Small intestine (tissue), 7 donors: ENCODE results near the gene AOPEP. TPM values are rescaled to one million over a fixed set of nuclear protein-coding genes. Genes with fewer than 3 reads are reported as not detected.

Source experiments
- DNase-seq, 2 donors: peaks; one replicate each; pipeline versions ENCODE4 v3.0.0 to v3.0.0-alpha.2; 2013
- FAIRE-seq: peaks from 2 replicates; lab custom pipeline; 2012; peaks lifted over from hg19 to GRCh38; lab: Jason Lieb, UNC
- H3K27ac ChIP-seq, 3 donors: one replicate each; pipeline ENCODE4 v1.5.1; 2013; ENCODE audit warnings: low read length in 2 of 3, mild to moderate bottlenecking in 2 of 3, control low read depth in 1 of 3, inconsistent platforms in 1 of 3, low read depth in 1 of 3, moderate library complexity in 1 of 3
- H3K27me3 ChIP-seq, 3 donors: one replicate each; pipeline ENCODE4 v1.6.1; 2013; ENCODE audit warnings: low read length in 3 of 3, inconsistent platforms in 1 of 3; ENCODE audit not compliant: control insufficient read depth in 3 of 3, insufficient read depth in 3 of 3
- H3K36me3 ChIP-seq, 3 donors: one replicate each; pipeline ENCODE4 v1.6.1; 2013; ENCODE audit warnings: low read length in 3 of 3, inconsistent platforms in 1 of 3, low read depth in 1 of 3, mild to moderate bottlenecking in 1 of 3, moderate library complexity in 1 of 3; ENCODE audit not compliant: control insufficient read depth in 3 of 3, insufficient read depth in 2 of 3
- H3K4me1 ChIP-seq, 3 donors: one replicate each; pipeline ENCODE4 v1.6.1; 2013; ENCODE audit warnings: low read length in 2 of 3, inconsistent platforms in 1 of 3, low read depth in 1 of 3, mild to moderate bottlenecking in 1 of 3, moderate library complexity in 1 of 3; ENCODE audit not compliant: control insufficient read depth in 3 of 3, insufficient read depth in 2 of 3
- H3K4me3 ChIP-seq, 3 donors: one replicate each; pipeline ENCODE4 v1.5.1; 2013; ENCODE audit warnings: low read length in 3 of 3, control low read depth in 1 of 3, inconsistent platforms in 1 of 3, low read depth in 1 of 3, mild to moderate bottlenecking in 1 of 3, moderate library complexity in 1 of 3
- H3K9me3 ChIP-seq, 2 donors: one replicate each; pipeline ENCODE4 v1.6.1; 2013; ENCODE audit warnings: low read depth in 1 of 2, low read length in 1 of 2; ENCODE audit not compliant: control insufficient read depth in 2 of 2, insufficient read depth in 1 of 2
- WGBS, 3 donors: extraction: QIAGEN DNeasy Blood & Tissue Kit; methylation state at CpG; one replicate each; pipeline ENCODE4 v1.1.7; 2013; 5-methylcytosine and 5-hydroxymethylcytosine counted together
- polyA plus RNA-seq, 4 donors: library from polyadenylated mRNA; stranded (reverse) in 3 of 4; unstranded in 1 of 4; fragments of 200-250 nt in 3 of 4; fragments of 120-200 nt in 1 of 4; gene quantifications; one replicate each; pipeline versions ENCODE4 v1.2.1 to v1.2.3, GENCODE V29; 2013
- donor health status: healthy with polysubstance abuse.
- donor health status: control.
- donor health status: control.
- donor health status: Bipolar disorder and iron deficiency.
- donor health status: healthy.

AOPEP gene
- polyA plus RNA-seq, 4 donors, result 26.3 to 34.7 (median 28.4) TPM

DNA sequence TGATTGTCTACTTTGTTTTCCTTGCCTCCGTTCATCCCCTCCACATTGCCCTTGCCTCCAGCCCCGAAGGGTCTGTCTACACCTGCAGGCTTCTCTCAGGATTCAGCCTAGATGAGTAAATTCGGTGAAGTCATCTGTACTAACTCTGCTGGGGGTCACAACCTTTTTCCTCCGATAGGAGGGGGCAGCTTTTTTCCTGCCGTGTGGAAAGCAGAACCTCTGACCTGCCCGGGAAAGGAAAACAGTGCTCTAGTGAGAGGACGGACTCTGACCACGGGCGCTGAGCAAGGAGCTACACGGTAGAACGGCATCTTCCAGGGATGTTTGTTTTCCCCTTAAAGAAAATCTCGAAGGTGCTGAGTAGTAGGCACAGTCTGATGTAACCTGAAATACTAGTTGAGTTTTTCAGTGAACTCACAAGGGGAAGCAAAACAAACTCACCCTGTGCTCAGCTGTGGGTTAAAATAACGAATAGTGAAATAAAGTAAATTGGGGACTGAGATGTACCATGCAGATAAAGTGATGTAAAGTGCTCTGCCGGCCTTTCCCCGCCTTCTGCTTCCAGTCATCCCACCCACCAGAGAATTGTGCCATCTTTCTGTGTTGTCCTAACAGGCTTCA is 281.8 kb downstream of the AOPEP start:
- Histone ChIP-seq H3K27ac (peak overlapping the region in 2 of 3 donors; percentile 68 to 89), H3K4me3 (peak overlapping the region in 1 of 3 donors; percentile 83), H3K4me1 (peaks cover 0 to 13% (median under 1%) of the 10 kb centered on the region in 3 donors), H3K36me3 (peaks cover 0 to 22% (median 0%) of the 10 kb centered on the region in 3 donors), H3K27me3 (no peaks in the 10 kb centered on the region), H3K9me3 (no peaks in the 10 kb centered on the region)
- 26 to 42% (median 39%) methylated on average over 15 of the region's 15 CpGs for WGBS, 3 donors
- DNase-seq, result peak; percentile 55 to 65
- FAIRE-seq, result no peak

DNA sequence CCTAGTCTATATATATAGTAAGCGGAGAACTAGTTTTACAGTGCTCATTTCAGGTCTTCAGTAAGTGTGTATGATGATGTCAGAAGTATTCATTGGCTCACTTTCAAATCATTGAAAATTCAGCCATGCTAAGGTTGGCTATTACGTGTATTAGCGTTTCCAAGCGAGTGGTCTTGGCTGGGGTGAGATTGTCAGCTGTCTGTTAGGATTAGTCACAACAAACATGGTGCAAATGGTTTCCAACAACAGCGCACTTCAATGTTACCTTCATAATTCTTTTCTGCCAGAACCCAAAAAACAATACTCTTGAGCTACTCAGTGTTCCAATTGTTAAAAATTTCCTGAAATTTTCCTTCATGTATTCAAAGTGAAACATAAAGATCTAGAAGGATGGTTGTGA is 283.0 kb downstream of the AOPEP start:
- DNase-seq, result no peak
- no peak for FAIRE-seq
- peaks cover 0 to 13% (median 0%) of the 10 kb centered on the region in 3 donors for H3K4me1 ChIP-seq

DNA sequence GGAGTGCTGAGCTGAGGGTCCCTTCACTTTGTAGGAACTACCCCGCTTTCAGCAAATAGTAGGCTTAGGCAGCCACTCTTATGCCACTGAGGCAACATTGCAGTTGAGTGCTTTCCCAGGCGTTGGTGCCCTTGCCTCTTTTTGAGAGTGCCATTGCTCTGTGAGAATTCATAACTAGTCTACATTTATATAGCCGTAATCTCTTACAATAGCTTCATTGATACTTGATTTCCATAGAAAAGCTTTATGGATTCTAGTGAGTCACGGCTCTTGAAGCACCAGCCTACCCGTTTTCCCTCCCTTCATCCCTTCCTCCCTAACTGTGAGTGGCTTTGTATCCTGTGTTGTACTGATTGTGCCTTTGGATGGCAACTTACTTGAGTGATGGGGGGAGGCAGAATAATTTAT is 283.9 kb downstream of the AOPEP start:
- Histone ChIP-seq H3K27ac (peak overlapping the region in 1 of 3 donors; percentile 22), H3K36me3 (peaks cover 0 to 26% (median 0%) of the 10 kb centered on the region in 3 donors), H3K27me3 (no peaks in the 10 kb centered on the region), H3K9me3 (no peaks in the 10 kb centered on the region), H3K4me3 (no peak overlapping the region), H3K4me1 (peaks cover 0 to 13% (median 0%) of the 10 kb centered on the region in 3 donors)
- WGBS, 3 donors, result 68 to 82% (median 68%) methylated on average over 5 of the region's 5 CpGs
- DNase-seq (no peak), FAIRE-seq (no peak)

More for the DNA sequence above, 283.0 kb downstream of the AOPEP start:
- H3K36me3 ChIP-seq, result peaks cover 0 to 26% (median 0%) of the 10 kb centered on the region in 3 donors
- peak overlapping the region in 2 of 3 donors; percentile 4 to 36 for H3K27ac ChIP-seq
- no peaks in the 10 kb centered on the region for H3K27me3 ChIP-seq
- H3K9me3 ChIP-seq, result no peaks in the 10 kb centered on the region
- 80 to 92% (median 83%) methylated on average over 5 of the region's 5 CpGs for WGBS, 3 donors
- H3K4me3 ChIP-seq, result no peak overlapping the region

- no peak overlapping the region for H3K4me3 ChIP-seq
- DNase-seq, result no peak
- WGBS, 3 donors, result 69 to 81% (median 73%) methylated on average over 7 of the region's 7 CpGs
- H3K27me3 ChIP-seq, result no peaks in the 10 kb centered on the region
- H3K4me1 ChIP-seq, result peaks cover 0 to 6% (median 0%) of the 10 kb centered on the region in 3 donors
- H3K27ac ChIP-seq, result no peak overlapping the region
- H3K36me3 ChIP-seq, result peaks cover 0 to 31% (median 3%) of the 10 kb centered on the region in 3 donors
- no peak for FAIRE-seq
- no peaks in the 10 kb centered on the region for H3K9me3 ChIP-seq
Observed at GRCh38 chr9:95012035-95012708, 285.7 kb downstream of the AOPEP start.

DNA sequence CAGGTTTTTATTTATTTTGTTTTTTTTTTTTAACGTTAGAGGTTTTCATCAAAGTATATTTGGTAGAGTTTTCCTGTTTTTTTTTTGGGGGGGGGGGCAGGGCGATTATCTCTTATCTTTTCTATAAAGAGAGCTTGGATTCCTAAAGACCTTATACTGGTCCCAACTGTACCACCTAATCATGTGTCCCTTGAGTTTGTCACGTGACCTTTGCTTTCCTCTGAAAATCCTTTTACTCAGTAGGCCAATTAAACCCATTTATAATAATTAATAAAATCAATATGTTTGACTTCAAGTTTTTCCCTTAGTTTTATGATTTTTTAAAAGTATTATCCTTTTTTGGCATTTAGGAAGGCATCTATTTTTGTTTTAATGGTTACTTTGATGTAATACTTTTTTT is 286.4 kb downstream of the AOPEP start:
- FAIRE-seq (no peak), DNase-seq (no peak)
- Histone ChIP-seq H3K36me3 (peaks cover 0 to 31% (median 3%) of the 10 kb centered on the region in 3 donors), H3K4me3 (no peak overlapping the region), H3K27ac (no peak overlapping the region), H3K9me3 (no peaks in the 10 kb centered on the region), H3K4me1 (peaks cover 0 to 5% (median 3%) of the 10 kb centered on the region in 3 donors), H3K27me3 (no peaks in the 10 kb centered on the region)
- WGBS, 3 donors, result 67 to 78% (median 70%) methylated on average over 3 of the region's 3 CpGs

GRCh38 chr9:95014917-95015316 is 288.4 kb downstream of the AOPEP start:
- Histone ChIP-seq H3K27me3 (no peaks in the 10 kb centered on the region), H3K36me3 (peaks cover 0 to 31% (median 5%) of the 10 kb centered on the region in 3 donors), H3K9me3 (no peaks in the 10 kb centered on the region), H3K27ac (no peak overlapping the region), H3K4me1 (peaks cover 0 to 3% (median 0%) of the 10 kb centered on the region in 3 donors), H3K4me3 (no peak overlapping the region)
- WGBS, 3 donors, result 65 to 81% (median 79%) methylated on average over 2 of the region's 2 CpGs
- no peak for DNase-seq
- FAIRE-seq, result no peak

DNA sequence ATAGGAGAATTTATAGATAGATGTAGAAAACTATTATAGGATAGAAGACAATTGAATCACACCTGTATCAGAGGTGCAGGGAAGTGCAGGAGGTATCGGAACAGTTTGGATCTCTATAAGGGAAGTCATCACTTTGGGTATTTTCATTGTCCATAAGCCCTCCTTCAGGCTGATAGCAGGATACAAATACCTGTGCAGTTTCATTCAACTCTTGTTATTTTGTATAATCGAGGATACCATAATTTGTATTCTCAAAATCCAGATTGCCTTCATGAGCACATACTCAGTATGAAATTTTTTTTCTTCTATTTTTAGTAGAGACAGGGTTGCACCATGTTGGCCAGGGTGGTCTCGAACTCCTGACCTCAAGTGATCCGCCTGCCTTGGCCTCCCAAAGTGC is 289.1 kb downstream of the AOPEP start:
- Histone ChIP-seq H3K4me1 (peaks cover 0 to 3% (median 0%) of the 10 kb centered on the region in 3 donors), H3K9me3 (no peaks in the 10 kb centered on the region), H3K36me3 (peaks cover 0 to 31% (median 5%) of the 10 kb centered on the region in 3 donors), H3K27ac (no peak overlapping the region), H3K27me3 (no peaks in the 10 kb centered on the region), H3K4me3 (no peak overlapping the region)
- FAIRE-seq (no peak), DNase-seq (no peak)
- WGBS, 3 donors, result 93 to 96% (median 93%) methylated on average over 4 of the region's 4 CpGs

GRCh38 chr9:95017062-95017461 is 290.6 kb downstream of the AOPEP start:
- no peak overlapping the region for H3K27ac ChIP-seq
- no peaks in the 10 kb centered on the region for H3K9me3 ChIP-seq
- DNase-seq, result no peak
- no peak overlapping the region for H3K4me3 ChIP-seq
- WGBS, 3 donors, result 84 to 97% (median 92%) methylated on average over 1 of the region's 1 CpG
- no peak for FAIRE-seq
- H3K27me3 ChIP-seq, result no peaks in the 10 kb centered on the region
- peaks cover 0 to 3% (median 0%) of the 10 kb centered on the region in 3 donors for H3K4me1 ChIP-seq
- H3K36me3 ChIP-seq, result peaks cover 0 to 32% (median 5%) of the 10 kb centered on the region in 3 donors
